Measurements from ENCODE around the gene RHOBTB3.

DNA sequence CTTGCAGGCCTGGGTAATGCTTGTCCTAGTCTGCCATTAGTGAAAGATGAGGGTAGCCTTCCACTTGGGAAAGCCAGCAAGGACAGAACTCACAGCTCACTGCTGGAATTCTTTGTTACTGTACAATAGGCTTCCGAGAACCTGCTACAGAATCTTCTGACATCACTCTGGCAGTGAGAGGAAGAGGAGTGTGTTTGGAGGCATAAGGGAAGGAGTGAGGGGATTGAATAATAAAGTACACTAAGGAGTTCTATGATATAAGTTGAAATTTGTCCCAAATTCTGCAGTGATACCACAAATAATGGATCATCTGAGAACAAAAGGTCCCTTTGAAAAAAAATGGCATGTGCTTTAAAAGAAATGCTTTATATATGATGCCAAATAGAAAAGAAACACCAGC lies 48.2 kb upstream of the RHOBTB3 start, which contains the start of gene SPATA9:
- TF ChIP-seq CTCF (IDR thresholded peaks at IDR 0.05 in 4 of 5, conservative IDR thresholded peaks at IDR 0.05 in 1 of 5), result no peak
- TF ChIP-seq POLR2A (IDR thresholded peaks at IDR 0.05), result no peak

All from gastrocnemius medialis (tissue), 4 donors.